SK-N-SH (cell line): ENCODE data around the gene TMEM254.

Source experiments
- FOSL2 ChIP-seq: IDR thresholded peaks from 2 replicates; pipeline ENCODE4 v1.4.0; 2012; ENCODE audit warnings: low read depth, mild to moderate bottlenecking, moderate library complexity, borderline replicate concordance
- NRF1 ChIP-seq: IDR thresholded peaks from 2 replicates; pipeline ENCODE4 v1.6.1; 2012; ENCODE audit warnings: low read depth, mild to moderate bottlenecking, low read length
- POLR2AphosphoS5 ChIP-seq: IDR thresholded peaks from 2 replicates; pipeline ENCODE4 v1.6.1; 2012; ENCODE audit warnings: low read depth, low read length
- TF ChIP-seq, protein P1 (sequence below): fragments of 200-600 bp; sonication (generic); IDR thresholded peaks from 2 replicates; pipeline ENCODE4 v1.6.1; 2017; ENCODE audit warnings: antibody characterized with exemption, mild to moderate bottlenecking, moderate library complexity
- TF ChIP-seq, protein P2 (sequence below): IDR thresholded peaks from 2 replicates; pipeline ENCODE4 v1.6.1; 2012; ENCODE audit warnings: mild to moderate bottlenecking, low read depth, low read length, moderate library complexity

DNA sequence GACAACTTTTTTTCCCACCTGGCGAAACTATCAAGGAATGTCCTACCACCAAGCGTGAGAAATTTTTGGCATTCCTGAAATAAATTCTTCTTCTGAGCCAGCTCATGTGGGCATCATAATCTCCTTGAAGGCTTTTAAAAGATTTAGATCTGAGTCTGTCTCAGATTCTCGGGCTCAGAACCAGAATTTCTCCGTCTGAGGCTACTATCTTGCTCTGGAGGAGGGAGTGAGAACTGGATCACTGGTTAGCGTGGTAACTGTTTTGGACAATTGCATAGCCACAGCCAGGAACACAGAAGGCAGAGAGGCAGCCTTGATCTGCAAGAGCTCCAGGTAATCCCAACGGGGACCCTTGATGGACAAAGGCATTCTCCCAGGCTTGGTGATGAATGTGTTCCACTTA lies 53.0 kb downstream of the TMEM254 start:
- TF ChIP-seq POLR2AphosphoS5 (no peak), NRF1 (no peak), FOSL2 (no peak)
- TF ChIP-seq, protein P1, sequence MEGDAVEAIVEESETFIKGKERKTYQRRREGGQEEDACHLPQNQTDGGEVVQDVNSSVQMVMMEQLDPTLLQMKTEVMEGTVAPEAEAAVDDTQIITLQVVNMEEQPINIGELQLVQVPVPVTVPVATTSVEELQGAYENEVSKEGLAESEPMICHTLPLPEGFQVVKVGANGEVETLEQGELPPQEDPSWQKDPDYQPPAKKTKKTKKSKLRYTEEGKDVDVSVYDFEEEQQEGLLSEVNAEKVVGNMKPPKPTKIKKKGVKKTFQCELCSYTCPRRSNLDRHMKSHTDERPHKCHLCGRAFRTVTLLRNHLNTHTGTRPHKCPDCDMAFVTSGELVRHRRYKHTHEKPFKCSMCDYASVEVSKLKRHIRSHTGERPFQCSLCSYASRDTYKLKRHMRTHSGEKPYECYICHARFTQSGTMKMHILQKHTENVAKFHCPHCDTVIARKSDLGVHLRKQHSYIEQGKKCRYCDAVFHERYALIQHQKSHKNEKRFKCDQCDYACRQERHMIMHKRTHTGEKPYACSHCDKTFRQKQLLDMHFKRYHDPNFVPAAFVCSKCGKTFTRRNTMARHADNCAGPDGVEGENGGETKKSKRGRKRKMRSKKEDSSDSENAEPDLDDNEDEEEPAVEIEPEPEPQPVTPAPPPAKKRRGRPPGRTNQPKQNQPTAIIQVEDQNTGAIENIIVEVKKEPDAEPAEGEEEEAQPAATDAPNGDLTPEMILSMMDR, result no peak
- TF ChIP-seq, protein P2, sequence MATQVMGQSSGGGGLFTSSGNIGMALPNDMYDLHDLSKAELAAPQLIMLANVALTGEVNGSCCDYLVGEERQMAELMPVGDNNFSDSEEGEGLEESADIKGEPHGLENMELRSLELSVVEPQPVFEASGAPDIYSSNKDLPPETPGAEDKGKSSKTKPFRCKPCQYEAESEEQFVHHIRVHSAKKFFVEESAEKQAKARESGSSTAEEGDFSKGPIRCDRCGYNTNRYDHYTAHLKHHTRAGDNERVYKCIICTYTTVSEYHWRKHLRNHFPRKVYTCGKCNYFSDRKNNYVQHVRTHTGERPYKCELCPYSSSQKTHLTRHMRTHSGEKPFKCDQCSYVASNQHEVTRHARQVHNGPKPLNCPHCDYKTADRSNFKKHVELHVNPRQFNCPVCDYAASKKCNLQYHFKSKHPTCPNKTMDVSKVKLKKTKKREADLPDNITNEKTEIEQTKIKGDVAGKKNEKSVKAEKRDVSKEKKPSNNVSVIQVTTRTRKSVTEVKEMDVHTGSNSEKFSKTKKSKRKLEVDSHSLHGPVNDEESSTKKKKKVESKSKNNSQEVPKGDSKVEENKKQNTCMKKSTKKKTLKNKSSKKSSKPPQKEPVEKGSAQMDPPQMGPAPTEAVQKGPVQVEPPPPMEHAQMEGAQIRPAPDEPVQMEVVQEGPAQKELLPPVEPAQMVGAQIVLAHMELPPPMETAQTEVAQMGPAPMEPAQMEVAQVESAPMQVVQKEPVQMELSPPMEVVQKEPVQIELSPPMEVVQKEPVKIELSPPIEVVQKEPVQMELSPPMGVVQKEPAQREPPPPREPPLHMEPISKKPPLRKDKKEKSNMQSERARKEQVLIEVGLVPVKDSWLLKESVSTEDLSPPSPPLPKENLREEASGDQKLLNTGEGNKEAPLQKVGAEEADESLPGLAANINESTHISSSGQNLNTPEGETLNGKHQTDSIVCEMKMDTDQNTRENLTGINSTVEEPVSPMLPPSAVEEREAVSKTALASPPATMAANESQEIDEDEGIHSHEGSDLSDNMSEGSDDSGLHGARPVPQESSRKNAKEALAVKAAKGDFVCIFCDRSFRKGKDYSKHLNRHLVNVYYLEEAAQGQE, result no peak
